Panc1 (cell line): ENCODE results near the gene CCSER2.

Experiments used
- POLR2AphosphoS5 ChIP-seq: IDR thresholded peaks from 2 replicates; pipeline ENCODE4 v1.6.1; 2012; ENCODE audit warnings: mild to moderate bottlenecking, low read depth, low read length, moderate library complexity
- TF ChIP-seq, protein P1 (sequence below): fragments of 450-650 bp; IDR thresholded peaks from 2 replicates; pipeline ENCODE4 v1.5.1; 2017; ENCODE audit warnings: mild to moderate bottlenecking
- TF ChIP-seq, protein P2 (sequence below), 2 experiments: IDR thresholded peaks; 2 replicates each; pipeline ENCODE4 v1.6.1; 2011 to 2012; ENCODE audit warnings: low read depth in 2 of 2, control low read depth in 1 of 2, low read length in 1 of 2, mild to moderate bottlenecking in 1 of 2, moderate library complexity in 1 of 2; ENCODE audit not compliant: insufficient read depth in 1 of 2

DNA sequence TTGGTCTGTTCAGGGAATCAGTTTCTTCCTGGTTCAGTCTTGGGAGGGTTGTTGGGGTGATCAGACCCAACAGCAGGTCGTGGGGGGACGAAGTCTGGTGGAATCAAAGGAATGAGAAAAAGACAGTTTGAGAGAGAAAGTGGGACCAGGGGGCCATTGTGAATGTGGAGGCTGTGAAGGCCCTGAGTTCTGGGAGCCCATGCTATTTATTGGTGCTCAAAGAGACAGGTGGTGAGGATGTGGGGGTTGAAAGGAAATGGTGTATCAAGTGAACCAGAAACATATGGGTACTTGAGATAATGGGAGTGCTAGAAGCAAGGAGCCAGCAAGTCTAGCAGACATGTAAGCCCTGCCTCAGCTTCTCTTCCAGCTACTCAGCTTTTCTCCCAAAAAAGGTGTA is 84.1 kb downstream of the CCSER2 start:
- TF ChIP-seq, protein P1, sequence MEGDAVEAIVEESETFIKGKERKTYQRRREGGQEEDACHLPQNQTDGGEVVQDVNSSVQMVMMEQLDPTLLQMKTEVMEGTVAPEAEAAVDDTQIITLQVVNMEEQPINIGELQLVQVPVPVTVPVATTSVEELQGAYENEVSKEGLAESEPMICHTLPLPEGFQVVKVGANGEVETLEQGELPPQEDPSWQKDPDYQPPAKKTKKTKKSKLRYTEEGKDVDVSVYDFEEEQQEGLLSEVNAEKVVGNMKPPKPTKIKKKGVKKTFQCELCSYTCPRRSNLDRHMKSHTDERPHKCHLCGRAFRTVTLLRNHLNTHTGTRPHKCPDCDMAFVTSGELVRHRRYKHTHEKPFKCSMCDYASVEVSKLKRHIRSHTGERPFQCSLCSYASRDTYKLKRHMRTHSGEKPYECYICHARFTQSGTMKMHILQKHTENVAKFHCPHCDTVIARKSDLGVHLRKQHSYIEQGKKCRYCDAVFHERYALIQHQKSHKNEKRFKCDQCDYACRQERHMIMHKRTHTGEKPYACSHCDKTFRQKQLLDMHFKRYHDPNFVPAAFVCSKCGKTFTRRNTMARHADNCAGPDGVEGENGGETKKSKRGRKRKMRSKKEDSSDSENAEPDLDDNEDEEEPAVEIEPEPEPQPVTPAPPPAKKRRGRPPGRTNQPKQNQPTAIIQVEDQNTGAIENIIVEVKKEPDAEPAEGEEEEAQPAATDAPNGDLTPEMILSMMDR, result no peak
- TF ChIP-seq, protein P2, sequence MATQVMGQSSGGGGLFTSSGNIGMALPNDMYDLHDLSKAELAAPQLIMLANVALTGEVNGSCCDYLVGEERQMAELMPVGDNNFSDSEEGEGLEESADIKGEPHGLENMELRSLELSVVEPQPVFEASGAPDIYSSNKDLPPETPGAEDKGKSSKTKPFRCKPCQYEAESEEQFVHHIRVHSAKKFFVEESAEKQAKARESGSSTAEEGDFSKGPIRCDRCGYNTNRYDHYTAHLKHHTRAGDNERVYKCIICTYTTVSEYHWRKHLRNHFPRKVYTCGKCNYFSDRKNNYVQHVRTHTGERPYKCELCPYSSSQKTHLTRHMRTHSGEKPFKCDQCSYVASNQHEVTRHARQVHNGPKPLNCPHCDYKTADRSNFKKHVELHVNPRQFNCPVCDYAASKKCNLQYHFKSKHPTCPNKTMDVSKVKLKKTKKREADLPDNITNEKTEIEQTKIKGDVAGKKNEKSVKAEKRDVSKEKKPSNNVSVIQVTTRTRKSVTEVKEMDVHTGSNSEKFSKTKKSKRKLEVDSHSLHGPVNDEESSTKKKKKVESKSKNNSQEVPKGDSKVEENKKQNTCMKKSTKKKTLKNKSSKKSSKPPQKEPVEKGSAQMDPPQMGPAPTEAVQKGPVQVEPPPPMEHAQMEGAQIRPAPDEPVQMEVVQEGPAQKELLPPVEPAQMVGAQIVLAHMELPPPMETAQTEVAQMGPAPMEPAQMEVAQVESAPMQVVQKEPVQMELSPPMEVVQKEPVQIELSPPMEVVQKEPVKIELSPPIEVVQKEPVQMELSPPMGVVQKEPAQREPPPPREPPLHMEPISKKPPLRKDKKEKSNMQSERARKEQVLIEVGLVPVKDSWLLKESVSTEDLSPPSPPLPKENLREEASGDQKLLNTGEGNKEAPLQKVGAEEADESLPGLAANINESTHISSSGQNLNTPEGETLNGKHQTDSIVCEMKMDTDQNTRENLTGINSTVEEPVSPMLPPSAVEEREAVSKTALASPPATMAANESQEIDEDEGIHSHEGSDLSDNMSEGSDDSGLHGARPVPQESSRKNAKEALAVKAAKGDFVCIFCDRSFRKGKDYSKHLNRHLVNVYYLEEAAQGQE (IDR thresholded peaks at IDR 0.05; ENCODE audit: insufficient read depth in 1 of 2, low read depth in 2 of 2, low read length in 1 of 2), result no peak
- TF ChIP-seq POLR2AphosphoS5, result no peak
